Osteocyte (in vitro differentiated cells): Measurements from ENCODE around the gene DIAPH2. TPM values are rescaled to one million over a fixed set of nuclear protein-coding genes. Genes with fewer than 3 reads are reported as not detected.

Experiments
- DNase-seq: peaks from one replicate; pipeline ENCODE4 v3.0.0; 2021; ENCODE audit warnings: mixed read lengths; ENCODE audit not compliant: unreplicated experiment; ENCODE audit errors: extremely low spot score
- H3K27ac Mint-ChIP-seq: one replicate; pipeline ENCODE4 v1.8.0; 2021; ENCODE audit warnings: mild to moderate bottlenecking, mixed read lengths; ENCODE audit not compliant: unreplicated experiment
- H3K27me3 Mint-ChIP-seq: one replicate; pipeline ENCODE4 v1.8.0; 2021; ENCODE audit warnings: mixed read lengths; ENCODE audit not compliant: unreplicated experiment
- H3K36me3 Mint-ChIP-seq: one replicate; pipeline ENCODE4 v1.8.0; 2021; ENCODE audit warnings: mixed read lengths; ENCODE audit not compliant: unreplicated experiment
- H3K4me1 Mint-ChIP-seq: one replicate; pipeline ENCODE4 v1.8.0; 2021; ENCODE audit warnings: mixed read lengths; ENCODE audit not compliant: unreplicated experiment
- H3K4me3 Mint-ChIP-seq: one replicate; pipeline ENCODE4 v1.8.0; 2021; ENCODE audit warnings: mild to moderate bottlenecking, moderate library complexity, mixed read lengths; ENCODE audit not compliant: unreplicated experiment
- H3K9me3 Mint-ChIP-seq: one replicate; pipeline ENCODE4 v1.8.0; 2021; ENCODE audit warnings: mixed read lengths; ENCODE audit not compliant: unreplicated experiment
- total RNA-seq: library from RNA; stranded (reverse); gene quantifications from 2 replicates; pipeline ENCODE4 v1.2.1, GENCODE V29; 2021
- TF ChIP-seq, protein P1 (sequence below): fragments of 200-600 bp; sonication (generic); IDR thresholded peaks from 2 replicates; pipeline ENCODE4 v1.5.0; 2021; ENCODE audit warnings: antibody characterized with exemption, mild to moderate bottlenecking, moderate library complexity

Gene DIAPH2
- total RNA-seq, 1 donor from 2014 or later = 9.3 TPM

DNA sequence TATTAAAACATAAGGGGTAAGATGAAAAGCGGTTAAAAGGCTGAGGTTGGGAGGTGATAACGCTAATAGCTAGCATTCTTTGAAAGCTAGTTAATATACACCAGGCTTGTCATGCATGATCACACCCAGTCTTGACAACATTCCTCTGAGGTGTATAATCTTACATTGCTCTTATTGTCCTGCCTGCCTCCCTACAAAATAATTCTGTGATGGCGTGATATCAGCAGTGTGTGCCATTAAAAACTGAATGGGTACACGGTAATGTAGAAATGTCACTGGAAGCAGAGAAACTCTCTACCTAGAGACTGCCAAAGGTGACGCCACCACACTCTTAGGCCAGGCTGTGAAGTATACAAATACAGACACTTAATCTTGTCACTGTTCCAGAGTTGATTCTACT, 68.1 kb downstream of the DIAPH2 start:
- TF ChIP-seq, protein P1, sequence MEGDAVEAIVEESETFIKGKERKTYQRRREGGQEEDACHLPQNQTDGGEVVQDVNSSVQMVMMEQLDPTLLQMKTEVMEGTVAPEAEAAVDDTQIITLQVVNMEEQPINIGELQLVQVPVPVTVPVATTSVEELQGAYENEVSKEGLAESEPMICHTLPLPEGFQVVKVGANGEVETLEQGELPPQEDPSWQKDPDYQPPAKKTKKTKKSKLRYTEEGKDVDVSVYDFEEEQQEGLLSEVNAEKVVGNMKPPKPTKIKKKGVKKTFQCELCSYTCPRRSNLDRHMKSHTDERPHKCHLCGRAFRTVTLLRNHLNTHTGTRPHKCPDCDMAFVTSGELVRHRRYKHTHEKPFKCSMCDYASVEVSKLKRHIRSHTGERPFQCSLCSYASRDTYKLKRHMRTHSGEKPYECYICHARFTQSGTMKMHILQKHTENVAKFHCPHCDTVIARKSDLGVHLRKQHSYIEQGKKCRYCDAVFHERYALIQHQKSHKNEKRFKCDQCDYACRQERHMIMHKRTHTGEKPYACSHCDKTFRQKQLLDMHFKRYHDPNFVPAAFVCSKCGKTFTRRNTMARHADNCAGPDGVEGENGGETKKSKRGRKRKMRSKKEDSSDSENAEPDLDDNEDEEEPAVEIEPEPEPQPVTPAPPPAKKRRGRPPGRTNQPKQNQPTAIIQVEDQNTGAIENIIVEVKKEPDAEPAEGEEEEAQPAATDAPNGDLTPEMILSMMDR = no peak
- H3K27ac Mint-ChIP-seq = no peak overlapping the region
- peaks cover 3% of the 10 kb centered on the region for H3K36me3 Mint-ChIP-seq
- no peaks in the 10 kb centered on the region for H3K27me3 Mint-ChIP-seq
- DNase-seq = no peak
- no peaks in the 10 kb centered on the region for H3K4me1 Mint-ChIP-seq
- peaks cover 9% of the 10 kb centered on the region for H3K9me3 Mint-ChIP-seq
- H3K4me3 Mint-ChIP-seq = no peak overlapping the region

DNA sequence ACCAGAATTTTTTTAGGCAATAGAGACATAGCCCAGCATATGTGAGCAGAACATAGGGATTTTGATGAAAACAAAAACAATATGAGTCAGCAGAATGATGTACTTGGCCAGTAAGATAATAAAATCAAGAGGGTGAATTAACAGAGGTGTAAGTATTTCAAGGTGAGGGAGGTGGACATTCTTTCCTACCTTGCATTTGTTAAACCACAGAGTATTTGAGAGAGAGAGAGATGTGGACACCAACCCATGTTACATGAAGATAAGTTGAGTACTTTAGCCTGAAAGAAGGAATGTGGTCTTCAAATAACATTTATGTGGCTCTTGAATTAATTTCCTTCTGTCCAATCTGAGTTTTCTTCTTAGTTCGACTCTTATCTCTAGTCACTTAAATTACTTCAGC, 68.6 kb downstream of the DIAPH2 start:
- Mint-ChIP-seq H3K27me3 (no peaks in the 10 kb centered on the region), H3K36me3 (peaks cover 3% of the 10 kb centered on the region), H3K4me1 (no peaks in the 10 kb centered on the region), H3K4me3 (no peak overlapping the region), H3K27ac (no peak overlapping the region), H3K9me3 (peaks cover 9% of the 10 kb centered on the region)
- DNase-seq = no peak
- TF ChIP-seq, protein P1 = no peak

DNA sequence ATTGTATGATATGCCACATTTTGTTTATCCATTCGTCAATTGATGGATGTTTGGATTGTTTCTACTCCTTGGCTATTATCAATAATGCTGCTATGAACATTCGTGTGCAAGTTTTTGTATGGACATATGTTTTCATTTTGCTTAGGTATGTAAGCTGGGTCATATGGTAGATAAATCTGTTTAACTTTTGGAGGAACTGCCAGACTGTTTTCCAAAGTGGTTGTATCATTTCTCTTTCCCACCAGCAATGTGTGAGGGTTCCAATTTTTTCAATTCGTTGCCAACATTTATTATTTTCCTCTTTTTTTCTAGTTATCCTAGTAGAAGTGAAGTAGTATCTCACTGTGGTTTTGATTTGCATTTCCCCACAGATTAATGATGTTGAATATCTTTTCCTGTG, 71.8 kb downstream of the DIAPH2 start:
- Mint-ChIP-seq H3K36me3 (peaks cover 3% of the 10 kb centered on the region), H3K9me3 (peaks cover 9% of the 10 kb centered on the region), H3K4me3 (no peak overlapping the region), H3K4me1 (no peaks in the 10 kb centered on the region), H3K27ac (no peak overlapping the region), H3K27me3 (no peaks in the 10 kb centered on the region)
- TF ChIP-seq, protein P1 = no peak
- no peak for DNase-seq

DNA sequence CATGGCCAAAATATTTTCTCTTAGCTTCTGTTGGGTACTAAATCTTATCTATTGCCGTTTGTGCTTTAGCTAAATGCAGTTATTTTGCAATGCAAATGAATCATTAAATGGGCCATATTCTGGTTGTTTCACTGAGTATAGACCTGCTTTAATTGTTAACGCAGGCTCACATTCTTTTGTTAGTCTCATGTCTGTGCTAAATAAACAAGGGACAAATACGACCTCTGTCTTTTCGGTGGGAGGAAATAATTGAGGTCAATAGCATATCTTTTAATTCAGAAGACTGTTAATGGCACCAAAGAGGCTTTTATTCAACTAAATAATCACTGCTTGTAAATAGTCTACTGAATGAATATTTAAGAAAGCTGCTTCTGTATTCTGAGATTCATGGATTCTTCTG, 76.9 kb downstream of the DIAPH2 start:
- Mint-ChIP-seq H3K9me3 (no peaks in the 10 kb centered on the region), H3K36me3 (no peaks in the 10 kb centered on the region), H3K27ac (no peak overlapping the region), H3K27me3 (no peaks in the 10 kb centered on the region), H3K4me3 (no peak overlapping the region), H3K4me1 (no peaks in the 10 kb centered on the region)
- TF ChIP-seq, protein P1 = no peak
- DNase-seq = no peak

DNA sequence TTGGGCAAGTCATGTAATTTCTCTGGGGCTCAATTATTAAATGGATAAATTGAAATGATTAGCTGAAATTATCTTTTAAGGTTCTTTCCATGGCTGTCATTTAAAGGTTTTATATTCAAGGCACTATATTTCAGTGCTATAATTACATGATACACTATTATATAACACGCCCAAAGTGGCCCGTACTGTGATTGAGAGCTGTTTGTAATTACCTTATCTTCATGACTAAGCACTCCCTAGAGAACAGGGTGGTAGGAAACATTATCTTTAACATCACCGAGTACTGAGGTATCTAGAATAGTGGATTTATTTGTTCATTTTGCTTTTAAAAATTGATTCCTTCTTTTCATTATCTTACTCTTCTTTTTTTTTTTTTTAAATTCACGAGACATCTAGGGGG, 79.0 kb downstream of the DIAPH2 start:
- Mint-ChIP-seq H3K27me3 (no peaks in the 10 kb centered on the region), H3K27ac (no peak overlapping the region), H3K9me3 (no peaks in the 10 kb centered on the region), H3K4me3 (no peak overlapping the region), H3K4me1 (no peaks in the 10 kb centered on the region), H3K36me3 (no peaks in the 10 kb centered on the region)
- TF ChIP-seq, protein P1 = no peak
- DNase-seq = no peak
